Duodenal mucosa (tissue), 2 donors: ENCODE measurements around the gene TSPOAP1.
A peak's percentile ranks its signal among the peaks of the same experiment; 100 is the strongest.

ENCODE experiments used
- H3K27ac ChIP-seq: one replicate; pipeline ENCODE4 v1.7.0; 2013; ENCODE audit warnings: low read depth, low read length
- H3K27me3 ChIP-seq, 2 donors: one replicate each; pipeline ENCODE4 v1.7.0; 2013; ENCODE audit warnings: low read length in 2 of 2, control low read depth in 1 of 2; ENCODE audit not compliant: insufficient read depth in 2 of 2, control insufficient read depth in 1 of 2
- H3K36me3 ChIP-seq, 2 donors: one replicate each; pipeline ENCODE4 v1.7.0; 2013; ENCODE audit warnings: low read length in 2 of 2, control low read depth in 1 of 2; ENCODE audit not compliant: insufficient read depth in 2 of 2, control insufficient read depth in 1 of 2
- H3K4me1 ChIP-seq, 2 donors: one replicate each; pipeline ENCODE4 v1.7.0; 2013; ENCODE audit warnings: low read length in 2 of 2, control low read depth in 1 of 2; ENCODE audit not compliant: insufficient read depth in 2 of 2, control insufficient read depth in 1 of 2
- H3K4me3 ChIP-seq, 2 donors: one replicate each; pipeline ENCODE4 v1.7.0; 2013; ENCODE audit warnings: low read length in 2 of 2, low read depth in 1 of 2
- H3K9ac ChIP-seq, 2 donors: one replicate each; pipeline ENCODE4 v1.7.0; 2013; ENCODE audit warnings: low read length in 2 of 2, low read depth in 1 of 2
- H3K9me3 ChIP-seq, 2 donors: one replicate each; pipeline ENCODE4 v1.7.0; 2013; ENCODE audit warnings: low read length in 2 of 2, control low read depth in 1 of 2; ENCODE audit not compliant: control insufficient read depth in 1 of 2

TSPOAP1 gene

GRCh38 chr17:58317421-58318064, 11.1 kb downstream of the TSPOAP1 start:
- no peaks in the 10 kb centered on the region for H3K27me3 ChIP-seq
- peak overlapping the region in 1 of 2 donors; percentile 3 for H3K4me3 ChIP-seq
- H3K27ac ChIP-seq = no peak overlapping the region
- H3K36me3 ChIP-seq = no peaks in the 10 kb centered on the region
- H3K4me1 ChIP-seq = peaks cover 9 to 11% of the 10 kb centered on the region in 2 donors
- no peaks in the 10 kb centered on the region for H3K9me3 ChIP-seq
- H3K9ac ChIP-seq = no peak overlapping the region

DNA sequence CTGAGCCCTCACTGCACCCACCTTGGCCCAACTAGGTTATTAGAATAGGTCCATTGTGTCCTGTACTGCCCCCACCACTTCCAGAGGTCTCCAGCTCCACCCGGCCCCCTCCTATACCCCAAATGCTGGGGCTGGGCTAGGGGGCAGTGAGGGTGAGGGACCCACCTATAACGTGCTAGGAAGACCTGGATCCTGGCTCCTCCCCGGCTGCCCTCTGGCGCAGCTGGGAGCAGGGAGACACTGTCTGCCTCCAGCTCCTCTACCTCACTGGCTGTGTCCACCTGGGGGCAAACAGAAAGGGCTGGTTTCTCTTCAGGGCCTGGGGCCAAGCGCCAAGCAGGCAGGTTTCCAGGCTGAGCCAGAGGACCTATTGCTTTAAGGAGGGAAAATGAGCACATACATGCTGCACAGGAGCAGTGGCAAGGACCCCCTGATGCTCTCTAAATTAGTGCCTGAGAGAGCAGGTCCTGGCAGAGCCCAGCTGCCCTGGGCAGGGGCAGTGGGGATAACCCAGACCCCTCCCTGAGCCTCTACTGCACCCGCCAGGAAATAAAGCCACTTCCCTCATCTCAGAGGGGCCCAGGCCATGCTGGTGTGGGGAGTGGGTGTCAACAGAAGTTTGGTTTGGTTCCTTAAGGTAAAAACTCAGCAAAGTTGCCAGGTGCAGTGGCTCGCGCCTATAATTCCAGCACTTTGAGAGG, 12.2 kb downstream of the TSPOAP1 start:
- H3K27me3 ChIP-seq = no peaks in the 10 kb centered on the region
- H3K4me3 ChIP-seq = no peak overlapping the region
- H3K9me3 ChIP-seq = no peaks in the 10 kb centered on the region
- H3K36me3 ChIP-seq = no peaks in the 10 kb centered on the region
- peaks cover 9 to 11% of the 10 kb centered on the region in 2 donors for H3K4me1 ChIP-seq
- no peak overlapping the region for H3K9ac ChIP-seq
- H3K27ac ChIP-seq = no peak overlapping the region

DNA sequence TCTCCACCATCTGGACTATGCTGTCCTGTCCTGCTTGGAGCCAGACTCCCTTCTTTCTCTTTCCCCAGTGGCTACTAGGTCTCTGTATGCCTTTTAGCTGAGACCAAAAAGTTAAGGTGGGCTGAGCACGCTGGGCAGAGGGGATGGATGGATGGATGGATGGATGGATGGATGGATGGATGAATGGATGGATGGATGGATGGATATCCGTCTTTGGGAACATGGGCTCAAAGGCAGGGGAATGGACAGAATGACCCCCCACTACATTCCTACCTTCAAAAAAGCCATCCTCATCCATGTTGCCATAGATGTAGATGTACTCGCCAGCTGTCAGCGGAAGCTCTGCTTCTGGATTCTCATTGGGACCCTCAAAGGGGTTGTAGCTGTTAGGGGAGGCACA, 12.8 kb downstream of the TSPOAP1 start:
- H3K4me3 ChIP-seq = no peak overlapping the region
- H3K9ac ChIP-seq = no peak overlapping the region
- no peaks in the 10 kb centered on the region for H3K9me3 ChIP-seq
- H3K27ac ChIP-seq = no peak overlapping the region
- no peaks in the 10 kb centered on the region for H3K36me3 ChIP-seq
- no peaks in the 10 kb centered on the region for H3K27me3 ChIP-seq
- H3K4me1 ChIP-seq = peaks cover 9 to 11% of the 10 kb centered on the region in 2 donors

- Histone ChIP-seq H3K4me3 (no peak overlapping the region), H3K9ac (no peak overlapping the region), H3K4me1 (peaks cover 9 to 11% of the 10 kb centered on the region in 2 donors), H3K36me3 (no peaks in the 10 kb centered on the region), H3K27me3 (no peaks in the 10 kb centered on the region), H3K9me3 (no peaks in the 10 kb centered on the region), H3K27ac (no peak overlapping the region)
Measured at GRCh38 chr17:58315281-58315711, 13.3 kb downstream of the TSPOAP1 start.

- Histone ChIP-seq H3K27me3 (no peaks in the 10 kb centered on the region), H3K9me3 (no peaks in the 10 kb centered on the region), H3K36me3 (no peaks in the 10 kb centered on the region), H3K9ac (no peak overlapping the region), H3K4me1 (peaks cover 9 to 11% of the 10 kb centered on the region in 2 donors), H3K4me3 (no peak overlapping the region), H3K27ac (no peak overlapping the region)
Measured at GRCh38 chr17:58314706-58315015, 13.9 kb downstream of the TSPOAP1 start.

DNA sequence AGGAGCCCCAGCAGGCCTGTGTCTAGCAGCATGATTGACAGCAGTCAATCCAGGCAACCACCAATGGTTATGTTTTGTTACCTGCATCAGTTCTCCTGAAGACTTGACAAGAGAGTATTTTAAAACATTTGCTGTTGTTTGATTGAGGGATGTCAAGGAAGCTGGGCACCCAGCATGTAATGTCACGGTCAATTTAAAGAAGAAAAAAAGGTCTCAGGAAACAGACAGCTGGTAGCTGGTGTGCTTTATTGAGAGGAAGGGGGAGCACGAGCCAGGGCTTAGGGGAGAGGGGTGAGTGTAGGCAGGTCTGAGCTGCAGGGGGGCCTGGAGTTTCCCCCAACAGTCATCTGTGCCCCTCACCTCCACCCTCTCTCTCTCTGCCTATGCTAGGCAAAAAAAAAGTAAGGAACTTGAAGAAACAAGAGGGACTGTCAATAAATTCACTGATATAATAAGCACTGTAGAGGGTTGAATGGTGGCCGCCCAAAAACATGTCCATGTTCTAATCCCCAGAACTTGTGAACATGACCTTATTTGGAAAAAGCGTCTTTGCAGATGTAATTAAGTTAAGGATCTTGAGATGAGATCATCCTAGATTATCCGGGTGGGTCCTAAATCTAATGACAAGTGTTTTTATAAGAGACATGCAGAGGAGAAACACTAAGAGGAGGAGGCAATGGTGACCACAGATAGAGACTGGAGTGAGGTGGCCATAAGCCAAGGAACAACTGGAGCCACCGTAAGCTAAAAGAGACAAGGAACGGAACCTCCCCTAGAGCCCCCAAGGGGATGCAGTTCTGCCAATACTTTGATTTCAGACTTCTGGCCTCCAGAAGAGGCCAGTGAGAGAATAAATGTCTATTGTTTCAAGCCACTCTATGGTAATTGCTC, 14.5 kb downstream of the TSPOAP1 start:
- H3K27me3 ChIP-seq = no peaks in the 10 kb centered on the region
- no peaks in the 10 kb centered on the region for H3K9me3 ChIP-seq
- no peak overlapping the region for H3K4me3 ChIP-seq
- H3K36me3 ChIP-seq = no peaks in the 10 kb centered on the region
- no peak overlapping the region for H3K9ac ChIP-seq
- H3K4me1 ChIP-seq = peaks cover 9 to 11% of the 10 kb centered on the region in 2 donors
- H3K27ac ChIP-seq = no peak overlapping the region

- no peak overlapping the region for H3K9ac ChIP-seq
Measured at GRCh38 chr17:58312829-58313228, 15.8 kb downstream of the TSPOAP1 start.

GRCh38 chr17:58312021-58312630, 16.5 kb downstream of the TSPOAP1 start:
- no peak overlapping the region for H3K9ac ChIP-seq
- H3K27ac ChIP-seq = no peak overlapping the region
- H3K9me3 ChIP-seq = no peaks in the 10 kb centered on the region
- H3K4me1 ChIP-seq = peaks cover 0 to under 1% of the 10 kb centered on the region in 2 donors
- H3K36me3 ChIP-seq = no peaks in the 10 kb centered on the region
- no peaks in the 10 kb centered on the region for H3K27me3 ChIP-seq
- no peak overlapping the region for H3K4me3 ChIP-seq

More at GRCh38 chr17:58312829-58313228, 15.8 kb downstream of the TSPOAP1 start:
- no peak overlapping the region for H3K4me3 ChIP-seq
- no peaks in the 10 kb centered on the region for H3K36me3 ChIP-seq
- H3K4me1 ChIP-seq = peaks cover 3 to 7% of the 10 kb centered on the region in 2 donors
- H3K27me3 ChIP-seq = no peaks in the 10 kb centered on the region
- no peak overlapping the region for H3K27ac ChIP-seq
- no peaks in the 10 kb centered on the region for H3K9me3 ChIP-seq

- Histone ChIP-seq H3K9ac (no peak overlapping the region), H3K36me3 (no peaks in the 10 kb centered on the region), H3K4me1 (no peaks in the 10 kb centered on the region), H3K27ac (no peak overlapping the region), H3K9me3 (no peaks in the 10 kb centered on the region), H3K27me3 (no peaks in the 10 kb centered on the region), H3K4me3 (no peak overlapping the region)
Measured at GRCh38 chr17:58311429-58311894, 17.1 kb downstream of the TSPOAP1 start.
